MCF 10A (cell line): Measurements from ENCODE around the gene ANGPT4. TPM values are rescaled to one million over a fixed set of nuclear protein-coding genes. Genes with fewer than 3 reads are reported as not detected.
"Not testable (repeated sequence)": the region's sequence is repeated elsewhere in the genome, so short reads cannot be mapped to it uniquely, and the experiment has no call there.

Source experiments
- BruUV-seq: library from RNA; stranded (reverse); fragments of 400-500 nt; replicated peaks from 2 replicates; lab custom pipeline; 2021; lab: Mats Ljungman, UMichigan
- CTCF ChIA-PET: fragments of 300-600 bp; sonication (Branson Sonifier 250); formaldehyde crosslinking; extraction: SDS; loops from one replicate; lab custom pipeline; 2021; ENCODE audit warnings: antibody characterized with exemption, inconsistent platforms; lab: Yijun Ruan, JAX
- POLR2A ChIA-PET: fragments of 300-600, 350-650 bp; sonication (Branson Sonifier 250); formaldehyde crosslinking; extraction: SDS; loops from one replicate; lab custom pipeline; 2020; ENCODE audit warnings: antibody characterized with exemption, inconsistent platforms; lab: Yijun Ruan, JAX
- DNase-seq: peaks from one replicate; pipeline ENCODE4 v3.0.0-alpha.2; 2018; ENCODE audit not compliant: unreplicated experiment
- H3K27ac Mint-ChIP-seq: one replicate; pipeline ENCODE4 v1.8.0; 2022; ENCODE audit warnings: mild to moderate bottlenecking, low read depth, mixed read lengths; ENCODE audit not compliant: unreplicated experiment
- H3K27me3 Mint-ChIP-seq: one replicate; pipeline ENCODE4 v1.8.0; 2022; ENCODE audit warnings: mixed read lengths; ENCODE audit not compliant: insufficient read depth, unreplicated experiment
- H3K36me3 Mint-ChIP-seq: one replicate; pipeline ENCODE4 v1.8.0; 2022; ENCODE audit warnings: mild to moderate bottlenecking, moderate library complexity, mixed read lengths; ENCODE audit not compliant: insufficient read depth, unreplicated experiment
- H3K4me1 Mint-ChIP-seq: one replicate; pipeline ENCODE4 v1.8.0; 2022; ENCODE audit warnings: mixed read lengths; ENCODE audit not compliant: insufficient read depth, unreplicated experiment
- H3K4me3 Mint-ChIP-seq: one replicate; pipeline ENCODE4 v1.8.0; 2022; ENCODE audit warnings: mild to moderate bottlenecking, moderate library complexity, mixed read lengths; ENCODE audit not compliant: unreplicated experiment
- H3K9me3 Mint-ChIP-seq: one replicate; pipeline ENCODE4 v1.8.0; 2022; ENCODE audit warnings: mixed read lengths; ENCODE audit not compliant: unreplicated experiment
- CTCF ChIP-seq: fragments of 200-600 bp; IDR thresholded peaks from one replicate; pipeline ENCODE4 v1.8.0; 2022; ENCODE audit warnings: antibody characterized with exemption, mild to moderate bottlenecking; ENCODE audit not compliant: unreplicated experiment
- intact Hi-C: fragments of 100-400 bp; cut with micrococcal nuclease; formaldehyde crosslinking; loops from 2 replicates; pipeline ENCODE4 v1.14.1; 2022
- total RNA-seq: library from RNA; stranded (reverse); gene quantifications from 2 replicates; pipeline ENCODE4 v1.2.3, GENCODE V29; 2022

Gene ANGPT4
- total RNA-seq, 1 experiment from 2014 or later = not detected

- intact Hi-C loops = no loop called here
These were observed 87.1 kb downstream of the ANGPT4 start for GRCh38 chr20:828987-829386.

GRCh38 chr20:827981-828380 is 88.2 kb downstream of the ANGPT4 start:
- DNase-seq, BruUV-seq, H3K9me3 Mint-ChIP-seq, H3K27me3 Mint-ChIP-seq, H3K4me3 Mint-ChIP-seq, H3K4me1 Mint-ChIP-seq, H3K36me3 Mint-ChIP-seq, H3K27ac Mint-ChIP-seq, intact Hi-C loops: not testable (repeated sequence)
- CTCF ChIA-PET = interaction anchor here (0.6 to 8.9 kb wide), 4 partner anchors 10 to 676 kb away, joined by 3 to 99 read pairs (median 6); no protein-coding TSS in a partner anchor
- POLR2A ChIA-PET = interaction anchor here (1.0 kb wide), 2 partner anchors 10 to 173 kb away, joined by 3 read pairs; no protein-coding TSS in a partner anchor

More at GRCh38 chr20:828987-829386, 87.1 kb downstream of the ANGPT4 start:
- H3K27me3 Mint-ChIP-seq = no peaks in the 10 kb centered on the region
- no TSS peak for BruUV-seq
- H3K9me3 Mint-ChIP-seq = no peaks in the 10 kb centered on the region
- TF ChIP-seq CTCF = no peak
- CTCF ChIA-PET = interaction anchor here (1.5 to 8.9 kb wide), 4 partner anchors 11 to 279 kb away, joined by 3 to 99 read pairs (median 24); no protein-coding TSS in a partner anchor
- H3K27ac Mint-ChIP-seq = no peak overlapping the region
- H3K36me3 Mint-ChIP-seq = no peaks in the 10 kb centered on the region
- no peak overlapping the region for H3K4me3 Mint-ChIP-seq
- POLR2A ChIA-PET = no interaction called here
- H3K4me1 Mint-ChIP-seq = no peaks in the 10 kb centered on the region
- DNase-seq = no peak

- Mint-ChIP-seq H3K4me1 (no peaks in the 10 kb centered on the region), H3K4me3 (no peak overlapping the region), H3K9me3 (no peaks in the 10 kb centered on the region), H3K27ac (no peak overlapping the region), H3K27me3 (no peaks in the 10 kb centered on the region), H3K36me3 (no peaks in the 10 kb centered on the region)
- CTCF ChIA-PET = interaction anchor here (0.5 to 8.9 kb wide), 5 partner anchors 12 to 346 kb away, joined by 3 to 99 read pairs (median 3); no protein-coding TSS in a partner anchor
- BruUV-seq = no TSS peak
- no peak for TF ChIP-seq CTCF
- no peak for DNase-seq
- POLR2A ChIA-PET = interaction anchor here (0.7 to 1.0 kb wide), 3 partner anchors 8 to 172 kb away, joined by 3 read pairs; no protein-coding TSS in a partner anchor
- intact Hi-C loops = no loop called here
These were observed 89.3 kb downstream of the ANGPT4 start for GRCh38 chr20:826695-827323.

- DNase-seq = no peak
- CTCF ChIA-PET = interaction anchor here (0.9 to 8.9 kb wide), 3 partner anchors 94 to 387 kb away, joined by 3 to 99 read pairs (median 4); no protein-coding TSS in a partner anchor
- Mint-ChIP-seq H3K36me3 (no peaks in the 10 kb centered on the region), H3K4me3 (no peak overlapping the region), H3K4me1 (no peaks in the 10 kb centered on the region), H3K27ac (no peak overlapping the region), H3K9me3 (no peaks in the 10 kb centered on the region), H3K27me3 (no peaks in the 10 kb centered on the region)
- no peak for TF ChIP-seq CTCF
- intact Hi-C loops = no loop called here
- POLR2A ChIA-PET = no interaction called here
- no TSS peak for BruUV-seq
These were observed 90.3 kb downstream of the ANGPT4 start for GRCh38 chr20:825710-826421.
